HEK293 (cell line): ENCODE data around the gene SSPN.

Source experiments
- GLIS2 ChIP-seq: fragments of 450-650 bp; formaldehyde crosslinking; IDR thresholded peaks from 2 replicates; pipeline ENCODE4 v1.5.1; 2016; ENCODE audit warnings: missing biosample characterization, missing genetic modification characterization
- INSM2 ChIP-seq: fragments of 450-650 bp; formaldehyde crosslinking; IDR thresholded peaks from 2 replicates; pipeline ENCODE4 v1.5.1; 2016; ENCODE audit warnings: missing biosample characterization, missing genetic modification characterization
- KLF8 ChIP-seq: fragments of 450-650 bp; formaldehyde crosslinking; IDR thresholded peaks from 2 replicates; pipeline ENCODE4 v1.5.1; 2016; ENCODE audit warnings: missing biosample characterization, missing genetic modification characterization
- PRDM10 ChIP-seq: fragments of 450-650 bp; formaldehyde crosslinking; IDR thresholded peaks from 2 replicates; pipeline ENCODE4 v1.5.1; 2016; ENCODE audit warnings: missing biosample characterization, missing genetic modification characterization
- SP3 ChIP-seq: fragments of 450-650 bp; formaldehyde crosslinking; IDR thresholded peaks from 2 replicates; pipeline ENCODE4 v1.5.1; 2016; ENCODE audit warnings: missing biosample characterization, missing genetic modification characterization
- TSHZ1 ChIP-seq: fragments of 450-650 bp; formaldehyde crosslinking; IDR thresholded peaks from 2 replicates; pipeline ENCODE4 v1.5.1; 2016; ENCODE audit warnings: missing biosample characterization, missing genetic modification characterization, borderline replicate concordance
- ZBTB17 ChIP-seq: fragments of 450-650 bp; formaldehyde crosslinking; IDR thresholded peaks from 2 replicates; pipeline ENCODE4 v1.5.1; 2016; ENCODE audit warnings: missing biosample characterization, missing genetic modification characterization
- ZBTB8A ChIP-seq: fragments of 450-650 bp; formaldehyde crosslinking; IDR thresholded peaks from 2 replicates; pipeline ENCODE4 v1.5.1; 2016; ENCODE audit warnings: missing biosample characterization, missing genetic modification characterization
- ZNF2 ChIP-seq: fragments of 450-650 bp; formaldehyde crosslinking; IDR thresholded peaks from 2 replicates; pipeline ENCODE4 v1.5.1; 2016; ENCODE audit warnings: missing biosample characterization, missing genetic modification characterization
- ZNF324 ChIP-seq: fragments of 450-650 bp; formaldehyde crosslinking; IDR thresholded peaks from 2 replicates; pipeline ENCODE4 v1.5.1; 2016; ENCODE audit warnings: missing biosample characterization, missing genetic modification characterization
- ZNF341 ChIP-seq: fragments of 450-650 bp; formaldehyde crosslinking; IDR thresholded peaks from 2 replicates; pipeline ENCODE4; 2016; ENCODE audit warnings: low read depth, missing biosample characterization, missing genetic modification characterization
- ZNF398 ChIP-seq: fragments of 450-650 bp; formaldehyde crosslinking; IDR thresholded peaks from 2 replicates; pipeline ENCODE4 v1.5.1; 2017; ENCODE audit warnings: missing biosample characterization, missing genetic modification characterization
- ZNF423 ChIP-seq: fragments of 450-650 bp; formaldehyde crosslinking; IDR thresholded peaks from 2 replicates; pipeline ENCODE4 v1.5.1; 2016; ENCODE audit warnings: missing biosample characterization, missing genetic modification characterization
- ZNF558 ChIP-seq: fragments of 450-650 bp; formaldehyde crosslinking; IDR thresholded peaks from 2 replicates; pipeline ENCODE4 v1.5.1; 2016; ENCODE audit warnings: missing biosample characterization, missing genetic modification characterization
- ZNF660 ChIP-seq: fragments of 450-650 bp; IDR thresholded peaks from 2 replicates; pipeline ENCODE4 v1.5.1; 2018; ENCODE audit warnings: missing biosample characterization, mild to moderate bottlenecking, missing genetic modification characterization
- ZNF747 ChIP-seq: fragments of 450-650 bp; formaldehyde crosslinking; IDR thresholded peaks from 2 replicates; pipeline ENCODE4 v1.5.1; 2016; ENCODE audit warnings: missing biosample characterization, missing genetic modification characterization
- TF ChIP-seq, protein P1 (sequence below): fragments of 450-650 bp; IDR thresholded peaks from 2 replicates; pipeline ENCODE4 v1.5.1; 2018; ENCODE audit warnings: missing biosample characterization, mild to moderate bottlenecking, missing genetic modification characterization
- TF ChIP-seq, protein P2 (sequence below): fragments of 450-650 bp; formaldehyde crosslinking; IDR thresholded peaks from 2 replicates; pipeline ENCODE4 v1.5.1; 2016; ENCODE audit warnings: missing biosample characterization, missing genetic modification characterization
- TF ChIP-seq, protein P3 (sequence below): fragments of 450-650 bp; formaldehyde crosslinking; IDR thresholded peaks from 2 replicates; pipeline ENCODE4 v1.5.1; 2017; ENCODE audit warnings: missing biosample characterization, mild to moderate bottlenecking, missing genetic modification characterization, moderate library complexity
- TF ChIP-seq, protein P4 (sequence below): fragments of 450-650 bp; formaldehyde crosslinking; IDR thresholded peaks from 2 replicates; pipeline ENCODE4 v1.5.1; 2016; ENCODE audit warnings: missing biosample characterization, missing genetic modification characterization

The SSPN gene

DNA sequence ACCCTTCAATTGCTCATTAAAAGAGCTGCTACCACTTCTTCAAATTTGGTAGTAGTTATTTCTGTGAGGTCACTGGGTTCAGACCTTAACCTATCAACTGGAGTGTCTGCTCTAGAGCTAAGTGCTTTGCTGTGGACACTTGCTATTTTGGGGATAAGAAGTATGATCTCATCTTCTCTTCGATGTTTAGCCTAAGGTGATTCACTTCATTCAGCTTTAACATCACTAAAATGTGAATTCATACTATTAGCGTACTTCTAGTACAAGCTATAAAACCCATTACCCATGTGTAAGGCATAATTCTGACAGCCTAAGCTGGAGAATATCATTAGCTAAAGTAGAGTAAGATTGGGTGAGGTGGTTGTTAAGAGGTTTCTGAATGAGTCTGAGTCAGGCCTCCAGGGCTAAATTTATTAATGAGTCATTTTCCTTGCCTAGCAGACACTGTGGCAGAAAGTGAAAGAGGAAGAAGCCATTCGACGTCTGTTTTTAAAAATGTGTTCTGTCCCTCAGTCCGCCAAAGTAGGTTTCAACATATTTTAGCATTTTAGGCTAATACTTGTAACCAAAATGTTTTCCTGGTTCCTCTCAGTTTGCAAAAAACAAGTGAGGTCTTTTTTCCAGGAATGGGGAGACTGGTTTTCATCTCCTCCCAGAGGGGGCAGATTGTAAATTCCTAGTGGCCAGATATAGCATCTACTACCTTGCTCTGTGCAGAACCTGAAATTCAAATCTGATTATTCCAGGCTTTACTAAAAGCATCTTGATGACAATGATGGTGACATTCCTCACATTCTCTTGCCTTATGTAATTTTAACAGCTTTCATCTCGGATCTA, 103.6 kb downstream of the SSPN start (continued):
- TF ChIP-seq, protein P1, sequence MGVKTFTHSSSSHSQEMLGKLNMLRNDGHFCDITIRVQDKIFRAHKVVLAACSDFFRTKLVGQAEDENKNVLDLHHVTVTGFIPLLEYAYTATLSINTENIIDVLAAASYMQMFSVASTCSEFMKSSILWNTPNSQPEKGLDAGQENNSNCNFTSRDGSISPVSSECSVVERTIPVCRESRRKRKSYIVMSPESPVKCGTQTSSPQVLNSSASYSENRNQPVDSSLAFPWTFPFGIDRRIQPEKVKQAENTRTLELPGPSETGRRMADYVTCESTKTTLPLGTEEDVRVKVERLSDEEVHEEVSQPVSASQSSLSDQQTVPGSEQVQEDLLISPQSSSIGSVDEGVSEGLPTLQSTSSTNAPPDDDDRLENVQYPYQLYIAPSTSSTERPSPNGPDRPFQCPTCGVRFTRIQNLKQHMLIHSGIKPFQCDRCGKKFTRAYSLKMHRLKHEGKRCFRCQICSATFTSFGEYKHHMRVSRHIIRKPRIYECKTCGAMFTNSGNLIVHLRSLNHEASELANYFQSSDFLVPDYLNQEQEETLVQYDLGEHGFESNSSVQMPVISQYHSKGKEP (tag by site-specific recombination), result 0 out of 2 replicates have a peak, but pooled peaks have one; percentile 2
- TF ChIP-seq KLF8 (no peak; the same call in 1 of the 2 replicates), PRDM10 (tag by site-specific recombination) (peak; percentile 94), ZNF2 (tag by site-specific recombination) (peak; percentile 47; the same call in 1 of the 2 replicates), TSHZ1 (tag by site-specific recombination) (peak; percentile 93), ZNF324 (tag by site-specific recombination) (no peak; the same call in 1 of the 2 replicates), SP3 (peak; percentile 10; the same call in 1 of the 2 replicates), ZBTB17 (tag by site-specific recombination) (peak; percentile 33; the same call in 1 of the 2 replicates), ZNF558 (tag by site-specific recombination) (peak; percentile 67; the same call in 1 of the 2 replicates), ZNF747 (no peak), ZNF660 (tag by site-specific recombination) (peak; percentile 87; the same call in 1 of the 2 replicates), ZNF341 (tag by site-specific recombination) (no peak), GLIS2 (tag by site-specific recombination) (no peak), ZBTB8A (tag by site-specific recombination) (no peak), ZNF398 (tag by site-specific recombination) (peak; percentile 20; the same call in 1 of the 2 replicates), ZNF423 (tag by site-specific recombination) (no peak), INSM2 (tag by site-specific recombination) (peak; percentile 89)
- TF ChIP-seq, protein P2, sequence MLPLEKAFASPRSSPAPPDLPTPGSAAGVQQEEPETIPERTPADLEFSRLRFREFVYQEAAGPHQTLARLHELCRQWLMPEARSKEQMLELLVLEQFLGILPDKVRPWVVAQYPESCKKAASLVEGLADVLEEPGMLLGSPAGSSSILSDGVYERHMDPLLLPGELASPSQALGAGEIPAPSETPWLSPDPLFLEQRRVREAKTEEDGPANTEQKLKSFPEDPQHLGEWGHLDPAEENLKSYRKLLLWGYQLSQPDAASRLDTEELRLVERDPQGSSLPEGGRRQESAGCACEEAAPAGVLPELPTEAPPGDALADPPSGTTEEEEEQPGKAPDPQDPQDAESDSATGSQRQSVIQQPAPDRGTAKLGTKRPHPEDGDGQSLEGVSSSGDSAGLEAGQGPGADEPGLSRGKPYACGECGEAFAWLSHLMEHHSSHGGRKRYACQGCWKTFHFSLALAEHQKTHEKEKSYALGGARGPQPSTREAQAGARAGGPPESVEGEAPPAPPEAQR, result no peak
- TF ChIP-seq, protein P3, sequence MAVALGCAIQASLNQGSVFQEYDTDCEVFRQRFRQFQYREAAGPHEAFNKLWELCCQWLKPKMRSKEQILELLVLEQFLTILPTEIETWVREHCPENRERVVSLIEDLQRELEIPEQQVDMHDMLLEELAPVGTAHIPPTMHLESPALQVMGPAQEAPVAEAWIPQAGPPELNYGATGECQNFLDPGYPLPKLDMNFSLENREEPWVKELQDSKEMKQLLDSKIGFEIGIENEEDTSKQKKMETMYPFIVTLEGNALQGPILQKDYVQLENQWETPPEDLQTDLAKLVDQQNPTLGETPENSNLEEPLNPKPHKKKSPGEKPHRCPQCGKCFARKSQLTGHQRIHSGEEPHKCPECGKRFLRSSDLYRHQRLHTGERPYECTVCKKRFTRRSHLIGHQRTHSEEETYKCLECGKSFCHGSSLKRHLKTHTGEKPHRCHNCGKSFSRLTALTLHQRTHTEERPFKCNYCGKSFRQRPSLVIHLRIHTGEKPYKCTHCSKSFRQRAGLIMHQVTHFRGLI (tag by site-specific recombination), result no peak; the same call in 1 of the 2 replicates
- TF ChIP-seq, protein P4, sequence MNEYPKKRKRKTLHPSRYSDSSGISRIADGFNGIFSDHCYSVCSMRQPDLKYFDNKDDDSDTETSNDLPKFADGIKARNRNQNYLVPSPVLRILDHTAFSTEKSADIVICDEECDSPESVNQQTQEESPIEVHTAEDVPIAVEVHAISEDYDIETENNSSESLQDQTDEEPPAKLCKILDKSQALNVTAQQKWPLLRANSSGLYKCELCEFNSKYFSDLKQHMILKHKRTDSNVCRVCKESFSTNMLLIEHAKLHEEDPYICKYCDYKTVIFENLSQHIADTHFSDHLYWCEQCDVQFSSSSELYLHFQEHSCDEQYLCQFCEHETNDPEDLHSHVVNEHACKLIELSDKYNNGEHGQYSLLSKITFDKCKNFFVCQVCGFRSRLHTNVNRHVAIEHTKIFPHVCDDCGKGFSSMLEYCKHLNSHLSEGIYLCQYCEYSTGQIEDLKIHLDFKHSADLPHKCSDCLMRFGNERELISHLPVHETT (tag by site-specific recombination), result peak; percentile 80
